Stimulated activated CD8-positive, alpha-beta memory T cell treated with anti-CD3 and anti-CD28 coated beads, Interleukin-12 subunit alpha, Interleukin-12 subunit beta, amount 100 ng/mL, for 4 hours (primary cell): ENCODE data around the gene RHOB.
"Not testable (repeated sequence)": the region's sequence is repeated elsewhere in the genome, so short reads cannot be mapped to it uniquely, and the experiment has no call there.

Source experiments
- DNase-seq: peaks from one replicate; pipeline ENCODE4 v3.0.0-alpha.2; 2020; ENCODE audit warnings: low read depth

The RHOB gene

GRCh38 chr2:20422402-20423271 is 24.2 kb upstream of the RHOB start:
- DNase-seq, result no peak

GRCh38 chr2:20423359-20423758 is 23.5 kb upstream of the RHOB start:
- no peak for DNase-seq

GRCh38 chr2:20423847-20424246 is 23.0 kb upstream of the RHOB start:
- DNase-seq, result no peak

GRCh38 chr2:20424300-20425290 is 22.3 kb upstream of the RHOB start:
- DNase-seq, result no peak

- no peak for DNase-seq
Observed at GRCh38 chr2:20425371-20425881, 21.4 kb upstream of the RHOB start.

GRCh38 chr2:20425884-20426283 is 21.0 kb upstream of the RHOB start:
- DNase-seq, result no peak

- DNase-seq, result no peak
Observed at GRCh38 chr2:20427931-20428526, 18.8 kb upstream of the RHOB start.

- no peak for DNase-seq
Observed at GRCh38 chr2:20428717-20429490, 18.0 kb upstream of the RHOB start.

GRCh38 chr2:20429528-20429927 is 17.3 kb upstream of the RHOB start:
- DNase-seq, result no peak

GRCh38 chr2:20430035-20430434 is 16.8 kb upstream of the RHOB start:
- DNase-seq, result no peak

- DNase-seq, result no peak
Observed at GRCh38 chr2:20430461-20431300, 16.2 kb upstream of the RHOB start.

- no peak for DNase-seq
Observed at GRCh38 chr2:20431301-20431698, 15.6 kb upstream of the RHOB start.

GRCh38 chr2:20431772-20432171 is 15.1 kb upstream of the RHOB start:
- no peak for DNase-seq

- no peak for DNase-seq
Observed at GRCh38 chr2:20432714-20433113, 14.2 kb upstream of the RHOB start.

- DNase-seq, result no peak
Observed at GRCh38 chr2:20433249-20433648, 13.6 kb upstream of the RHOB start.

GRCh38 chr2:20433946-20434553 is 12.8 kb upstream of the RHOB start:
- DNase-seq, result no peak

- DNase-seq, result no peak
Observed at GRCh38 chr2:20434588-20435294, 12.1 kb upstream of the RHOB start.

- DNase-seq, result not testable (repeated sequence)
Observed at GRCh38 chr2:20435456-20435855, 11.4 kb upstream of the RHOB start.

GRCh38 chr2:20436716-20437470 is 10.0 kb upstream of the RHOB start:
- no peak for DNase-seq
